ENCODE measurements around the gene QPCTL.

GRCh38 chr19:45730368-45731288 is 38.2 kb downstream of the QPCTL start, which contains the start of gene FBXO46:
- TF ChIP-seq CTCF (IDR thresholded peaks at IDR 0.05) (no peak), POLR2A (IDR thresholded peaks at IDR 0.05) (peak in 1 of 2 donors; percentile 85)

Measured in thyroid gland (tissue), 4 donors.